Sigmoid colon (tissue), 7 donors: Measurements from ENCODE around the gene KIFC1. TPM values are rescaled to one million over a fixed set of nuclear protein-coding genes. Genes with fewer than 3 reads are reported as not detected.

ENCODE experiments used
- DNase-seq: peaks from one replicate; pipeline ENCODE4 v3.0.0-alpha.2; 2019
- H3K27ac ChIP-seq, 4 donors: fragments of 200-600 bp; sonication (generic); one replicate each; pipeline ENCODE4 v1.5.1; 2016 to 2019; ENCODE audit warnings: mild to moderate bottlenecking in 1 of 4
- H3K27me3 ChIP-seq, 3 donors: fragments of 200-600 bp; sonication (generic); one replicate each; pipeline ENCODE4 v1.5.1; 2019; ENCODE audit warnings: mild to moderate bottlenecking in 1 of 3
- H3K36me3 ChIP-seq, 4 donors: fragments of 200-600 bp; sonication (generic); one replicate each; pipeline ENCODE4 v1.5.1; 2016 to 2019
- H3K4me1 ChIP-seq, 4 donors: fragments of 200-600 bp; sonication (generic); one replicate each; pipeline ENCODE4 v1.5.1; 2017 to 2019
- H3K4me3 ChIP-seq, 4 donors: fragments of 200-600 bp; sonication (generic); one replicate each; pipeline ENCODE4 v1.5.1; 2017 to 2019; ENCODE audit warnings: mild to moderate bottlenecking in 2 of 4, moderate library complexity in 1 of 4
- H3K9me3 ChIP-seq, 4 donors: fragments of 200-600 bp in 3 of 4; sonication (generic) in 3 of 4; one replicate each; pipeline versions ENCODE4 v1.5.1 to v1.6.1; 2013 to 2019
- EP300 ChIP-seq, 4 donors: sonication (generic); formaldehyde crosslinking; IDR thresholded peaks; one replicate each; pipeline ENCODE4 v1.6.1; 2017; ENCODE audit warnings: antibody characterized with exemption in 4 of 4
- POLR2A ChIP-seq, 2 donors: fragments of 450-650 bp; IDR thresholded peaks; one replicate each; pipeline ENCODE4 v1.6.1; 2016; ENCODE audit warnings: antibody characterized with exemption in 2 of 2, mild to moderate bottlenecking in 2 of 2, moderate library complexity in 2 of 2
- POLR2AphosphoS5 ChIP-seq, 4 donors: sonication (generic); formaldehyde crosslinking; IDR thresholded peaks; one replicate each; pipeline ENCODE4 v1.6.1; 2017; ENCODE audit warnings: antibody characterized with exemption in 4 of 4
- whole genome bisulfite sequencing, 2 donors: extraction: QIAGEN DNeasy Blood & Tissue Kit; methylation state at CpG; one replicate each; pipeline ENCODE4 v1.1.7; 2013; 5-methylcytosine and 5-hydroxymethylcytosine counted together
- intact Hi-C: fragments of 100-400 bp; cut with DNase I; formaldehyde crosslinking; loops from one replicate; pipeline ENCODE4 v1.15.1; 2023
- polyA plus RNA-seq, 3 donors: library from polyadenylated mRNA; stranded (reverse); fragments of 200-250 nt; gene quantifications; one replicate each; pipeline ENCODE4 v1.2.3, GENCODE V29; 2013
- total RNA-seq, 4 donors: library from RNA; depleted of rRNA; stranded (reverse); fragments of >200 nt; gene quantifications; one replicate each; pipeline ENCODE4 v1.1.0, GENCODE V29; 2016
- TF ChIP-seq, protein P1 (sequence below), 4 experiments: fragments of 450-650 bp in 3 of 4; fragments of 200-600 bp in 1 of 4; IDR thresholded peaks; one replicate each; pipeline ENCODE4 v1.5.1; 2016 to 2019; ENCODE audit warnings: antibody characterized with exemption in 4 of 4, mild to moderate bottlenecking in 3 of 4, moderate library complexity in 2 of 4
- donor health status: healthy with polysubstance abuse.
- donor health status: Bipolar disorder and iron deficiency.
- donor health status: healthy.

The KIFC1 gene
- total and polyA plus RNA-seq, 7 donors, result 0.49 to 23.0 (median 1.8) TPM

GRCh38 chr6:33427585-33428223, 36.1 kb downstream of the KIFC1 start:
- peak; percentile 85 for DNase-seq
- H3K4me1 ChIP-seq, result peaks cover 0 to 77% (median 72%) of the 10 kb centered on the region in 4 donors
- H3K4me3 ChIP-seq, result peak overlapping the region; percentile 51 to 64 (median 60)
- intact Hi-C loops, result loop anchor here (5.0 to 10.0 kb wide), 3 partner anchors 110 to 223 kb away; partner anchors contain the start of genes HSD17B8, RGL2, RING1 and RXRB
- H3K9me3 ChIP-seq, result no peaks in the 10 kb centered on the region
- H3K27ac ChIP-seq, result peak overlapping the region; percentile 87 to 93 (median 91)
- TF ChIP-seq EP300 (IDR thresholded peaks at IDR 0.05) (no peak), POLR2A (IDR thresholded peaks at IDR 0.05) (no peak), POLR2AphosphoS5 (IDR thresholded peaks at IDR 0.05) (no peak)
- TF ChIP-seq, protein P1, sequence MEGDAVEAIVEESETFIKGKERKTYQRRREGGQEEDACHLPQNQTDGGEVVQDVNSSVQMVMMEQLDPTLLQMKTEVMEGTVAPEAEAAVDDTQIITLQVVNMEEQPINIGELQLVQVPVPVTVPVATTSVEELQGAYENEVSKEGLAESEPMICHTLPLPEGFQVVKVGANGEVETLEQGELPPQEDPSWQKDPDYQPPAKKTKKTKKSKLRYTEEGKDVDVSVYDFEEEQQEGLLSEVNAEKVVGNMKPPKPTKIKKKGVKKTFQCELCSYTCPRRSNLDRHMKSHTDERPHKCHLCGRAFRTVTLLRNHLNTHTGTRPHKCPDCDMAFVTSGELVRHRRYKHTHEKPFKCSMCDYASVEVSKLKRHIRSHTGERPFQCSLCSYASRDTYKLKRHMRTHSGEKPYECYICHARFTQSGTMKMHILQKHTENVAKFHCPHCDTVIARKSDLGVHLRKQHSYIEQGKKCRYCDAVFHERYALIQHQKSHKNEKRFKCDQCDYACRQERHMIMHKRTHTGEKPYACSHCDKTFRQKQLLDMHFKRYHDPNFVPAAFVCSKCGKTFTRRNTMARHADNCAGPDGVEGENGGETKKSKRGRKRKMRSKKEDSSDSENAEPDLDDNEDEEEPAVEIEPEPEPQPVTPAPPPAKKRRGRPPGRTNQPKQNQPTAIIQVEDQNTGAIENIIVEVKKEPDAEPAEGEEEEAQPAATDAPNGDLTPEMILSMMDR (IDR thresholded peaks at IDR 0.05), result no peak
- WGBS, 2 donors, result 1% methylated on average over 78 to 79 of the region's 79 CpGs
- no peaks in the 10 kb centered on the region for H3K27me3 ChIP-seq
- no peaks in the 10 kb centered on the region for H3K36me3 ChIP-seq

- DNase-seq, result no peak
- H3K4me1 ChIP-seq, result peaks cover 0 to 84% (median 78%) of the 10 kb centered on the region in 4 donors
- intact Hi-C loops, result loop anchor here (5.0 to 10.0 kb wide), 3 partner anchors 111 to 224 kb away; partner anchors contain the start of genes HSD17B8, RGL2, RING1 and RXRB
These were observed 36.8 kb downstream of the KIFC1 start for GRCh38 chr6:33428224-33428965.

DNA sequence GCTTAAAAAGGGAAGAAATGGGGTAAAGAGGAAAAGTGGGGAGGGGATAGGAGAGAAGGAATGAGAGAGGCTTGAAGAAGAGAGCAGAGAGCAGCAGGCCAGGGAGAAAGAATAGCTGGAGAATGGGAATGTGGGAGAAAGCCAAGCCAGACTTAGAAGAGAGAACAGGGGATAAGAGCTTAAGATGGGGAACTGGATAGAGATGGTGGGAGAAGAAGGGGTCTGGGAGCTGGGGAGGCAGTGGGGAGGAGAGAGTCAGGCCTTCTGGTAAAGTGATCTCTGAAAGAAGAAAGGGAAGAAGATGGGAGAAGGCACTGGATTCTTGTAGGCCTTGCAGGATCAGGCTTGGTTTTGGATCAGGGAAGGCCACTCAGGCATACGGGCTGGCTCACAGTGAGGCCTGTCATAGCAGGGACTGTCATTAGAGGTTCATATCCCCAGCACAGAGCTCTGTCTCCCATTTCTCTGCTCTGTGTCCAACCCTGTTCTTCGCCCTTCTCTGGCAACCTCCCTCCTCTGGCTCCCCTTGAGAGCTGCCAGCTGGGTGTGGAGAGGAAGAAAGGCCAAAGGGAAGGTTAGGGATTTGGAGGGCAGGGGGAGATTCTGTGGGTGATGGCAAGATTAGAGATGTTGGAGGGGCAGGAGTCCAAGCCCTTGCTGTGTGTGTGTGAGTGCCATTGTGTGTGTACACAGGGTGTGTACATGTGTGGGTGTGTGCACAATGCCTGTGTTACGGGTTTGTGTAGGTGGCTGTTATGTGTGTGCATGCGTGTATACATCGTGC, 37.5 kb downstream of the KIFC1 start:
- intact Hi-C loops, result loop anchor here (5.0 to 10.0 kb wide), 3 partner anchors 112 to 224 kb away; partner anchors contain the start of genes HSD17B8, RGL2, RING1 and RXRB
- Histone ChIP-seq H3K36me3 (no peaks in the 10 kb centered on the region), H3K4me1 (peaks cover 0 to 85% (median 82%) of the 10 kb centered on the region in 4 donors), H3K4me3 (no peak overlapping the region), H3K9me3 (no peaks in the 10 kb centered on the region), H3K27me3 (no peaks in the 10 kb centered on the region), H3K27ac (peak overlapping the region; percentile 73 to 91 (median 89))
- 64 to 71% methylated on average over 5 of the region's 5 CpGs for WGBS, 2 donors
- TF ChIP-seq POLR2A (IDR thresholded peaks at IDR 0.05) (no peak), POLR2AphosphoS5 (IDR thresholded peaks at IDR 0.05) (no peak), EP300 (IDR thresholded peaks at IDR 0.05) (no peak)
- TF ChIP-seq, protein P1 (IDR thresholded peaks at IDR 0.05), result no peak
- DNase-seq, result no peak

More at GRCh38 chr6:33428224-33428965, 36.8 kb downstream of the KIFC1 start:
- 3 to 4% methylated on average over 33 of the region's 33 CpGs for WGBS, 2 donors
- H3K36me3 ChIP-seq, result no peaks in the 10 kb centered on the region
- H3K9me3 ChIP-seq, result no peaks in the 10 kb centered on the region
- peak overlapping the region; percentile 11 to 64 (median 60) for H3K4me3 ChIP-seq
- H3K27ac ChIP-seq, result peak overlapping the region; percentile 73 to 91 (median 89)
- TF ChIP-seq, protein P1 (IDR thresholded peaks at IDR 0.05), result peak in 3 of 4 experiments; percentile 21 to 44 (median 37)
- TF ChIP-seq POLR2AphosphoS5 (IDR thresholded peaks at IDR 0.05) (no peak), EP300 (IDR thresholded peaks at IDR 0.05) (no peak), POLR2A (IDR thresholded peaks at IDR 0.05) (no peak)
- H3K27me3 ChIP-seq, result no peaks in the 10 kb centered on the region

GRCh38 chr6:33429750-33430052, 38.1 kb downstream of the KIFC1 start:
- no peaks in the 10 kb centered on the region for H3K27me3 ChIP-seq
- H3K4me1 ChIP-seq, result peaks cover 0 to 81% (median 78%) of the 10 kb centered on the region in 4 donors
- no peak for DNase-seq
- H3K4me3 ChIP-seq, result no peak overlapping the region
- intact Hi-C loops, result loop anchor here (5.0 to 10.0 kb wide), 3 partner anchors 112 to 225 kb away; partner anchors contain the start of genes HSD17B8, RGL2, RING1 and RXRB
- TF ChIP-seq EP300 (IDR thresholded peaks at IDR 0.05), result no peak
- TF ChIP-seq POLR2A (IDR thresholded peaks at IDR 0.05), result no peak
- TF ChIP-seq, protein P1 (IDR thresholded peaks at IDR 0.05), result no peak
- no peak for TF ChIP-seq POLR2AphosphoS5 (IDR thresholded peaks at IDR 0.05)
- H3K36me3 ChIP-seq, result no peaks in the 10 kb centered on the region
- peak overlapping the region; percentile 73 to 91 (median 89) for H3K27ac ChIP-seq
- H3K9me3 ChIP-seq, result no peaks in the 10 kb centered on the region
- 30 to 62% methylated on average over 2 of the region's 2 CpGs for WGBS, 2 donors
